ENCODE data around the gene ARGLU1.

Gene ARGLU1

GRCh38 chr13:106530171-106530851 is 37.6 kb downstream of the ARGLU1 start:
- DNase-seq (ENCODE audit: low read depth, low spot score) = no peak
- H3K4me3 ChIP-seq (ENCODE audit: low read length) = no peak overlapping the region

GRCh38 chr13:106529415-106530170 is 38.3 kb downstream of the ARGLU1 start:
- H3K4me3 ChIP-seq (ENCODE audit: low read length) = no peak overlapping the region
- no peak for DNase-seq (ENCODE audit: low read depth, low spot score)

GRCh38 chr13:106528718-106529414 is 39.1 kb downstream of the ARGLU1 start:
- DNase-seq (ENCODE audit: low read depth, low spot score) = no peak
- no peak overlapping the region for H3K4me3 ChIP-seq (ENCODE audit: low read length)

- H3K4me3 ChIP-seq (ENCODE audit: low read length) = no peak overlapping the region
- no peak for DNase-seq (ENCODE audit: low read depth, low spot score)
Observed at GRCh38 chr13:106527826-106528225, 40.1 kb downstream of the ARGLU1 start.

GRCh38 chr13:106527445-106527801 is 40.5 kb downstream of the ARGLU1 start:
- H3K4me3 ChIP-seq (ENCODE audit: low read length) = no peak overlapping the region
- no peak for DNase-seq (ENCODE audit: low read depth, low spot score)

GRCh38 chr13:106526738-106527444 is 41.0 kb downstream of the ARGLU1 start:
- no peak for DNase-seq (ENCODE audit: low read depth, low spot score)
- H3K4me3 ChIP-seq (ENCODE audit: low read length) = no peak overlapping the region

- no peak overlapping the region for H3K4me3 ChIP-seq (ENCODE audit: low read length)
Observed at GRCh38 chr13:106525865-106526264, 42.1 kb downstream of the ARGLU1 start.

GRCh38 chr13:106524108-106524507 is 43.8 kb downstream of the ARGLU1 start:
- DNase-seq (ENCODE audit: low read depth, low spot score) = no peak
- no peak overlapping the region for H3K4me3 ChIP-seq (ENCODE audit: low read length)

More at GRCh38 chr13:106525865-106526264, 42.1 kb downstream of the ARGLU1 start:
- no peak for DNase-seq (ENCODE audit: low read depth, low spot score)

- H3K4me3 ChIP-seq (ENCODE audit: low read length) = no peak overlapping the region
- no peak for DNase-seq (ENCODE audit: low read depth, low spot score)
Observed at GRCh38 chr13:106523576-106523975, 44.4 kb downstream of the ARGLU1 start.

- H3K4me3 ChIP-seq (ENCODE audit: low read length) = no peak overlapping the region
- no peak for DNase-seq (ENCODE audit: low read depth, low spot score)
Observed at GRCh38 chr13:106522898-106523525, 44.9 kb downstream of the ARGLU1 start.

GRCh38 chr13:106522112-106522705 is 45.7 kb downstream of the ARGLU1 start:
- no peak overlapping the region for H3K4me3 ChIP-seq (ENCODE audit: low read length)
- DNase-seq (ENCODE audit: low read depth, low spot score) = no peak

- no peak overlapping the region for H3K4me3 ChIP-seq (ENCODE audit: low read length)
- DNase-seq (ENCODE audit: low read depth, low spot score) = no peak
Observed at GRCh38 chr13:106521095-106521799, 46.7 kb downstream of the ARGLU1 start.

GRCh38 chr13:106520251-106521054 is 47.5 kb downstream of the ARGLU1 start:
- no peak overlapping the region for H3K4me3 ChIP-seq (ENCODE audit: low read length)
- no peak for DNase-seq (ENCODE audit: low read depth, low spot score)

GRCh38 chr13:106518512-106518911 is 49.4 kb downstream of the ARGLU1 start:
- DNase-seq (ENCODE audit: low read depth, low spot score) = no peak
- H3K4me3 ChIP-seq (ENCODE audit: low read length) = no peak overlapping the region

GRCh38 chr13:106517109-106517847 is 50.7 kb downstream of the ARGLU1 start:
- no peak overlapping the region for H3K4me3 ChIP-seq (ENCODE audit: low read length)
- DNase-seq (ENCODE audit: low read depth, low spot score) = no peak

GRCh38 chr13:106515635-106516254 is 52.2 kb downstream of the ARGLU1 start:
- DNase-seq (ENCODE audit: low read depth, low spot score) = no peak
- no peak overlapping the region for H3K4me3 ChIP-seq (ENCODE audit: low read length)

Measured in Jurkat, Clone E6-1 (cell line).